ENCODE measurements around the gene CHDH.

Gene CHDH

GRCh38 chr3:53850895-53851294 is 4.7 kb upstream of the CHDH start:
- DNase-seq (ENCODE audit: low spot score) = no peak

- no peak for DNase-seq (ENCODE audit: low spot score)
These were observed 3.7 kb upstream of the CHDH start for GRCh38 chr3:53849916-53850315.

DNA sequence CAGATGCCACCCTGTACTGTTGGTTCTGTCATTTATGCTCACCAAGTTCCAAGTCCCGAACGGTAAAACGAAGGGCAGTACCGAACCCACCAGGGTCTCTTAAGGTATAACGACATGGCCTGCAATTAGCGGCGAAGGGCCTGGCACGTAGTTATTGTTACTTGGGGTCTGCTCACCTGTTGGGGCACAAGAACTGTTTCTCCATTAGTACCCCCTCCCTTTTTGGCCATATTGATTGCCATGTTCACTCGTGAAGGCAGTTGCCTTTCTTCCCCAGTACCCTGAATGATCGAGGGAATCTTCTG is 584 bp upstream of the CHDH start:
- DNase-seq (ENCODE audit: low spot score) = no peak

DNA sequence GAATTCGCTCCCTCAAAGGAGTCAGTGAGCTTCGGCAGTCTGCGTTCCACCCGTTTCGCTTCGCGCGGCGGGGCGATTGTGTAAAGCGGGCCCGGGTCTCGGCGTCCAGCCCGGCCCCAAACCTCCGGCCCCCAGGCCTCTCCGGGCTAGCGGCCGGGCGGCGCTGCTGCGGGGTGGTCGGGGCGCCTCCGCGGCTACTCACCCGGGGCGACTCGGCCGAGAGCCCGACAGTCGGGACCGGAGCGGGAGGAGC is 412 bp downstream of the CHDH start:
- no peak for DNase-seq (ENCODE audit: low spot score)

DNA sequence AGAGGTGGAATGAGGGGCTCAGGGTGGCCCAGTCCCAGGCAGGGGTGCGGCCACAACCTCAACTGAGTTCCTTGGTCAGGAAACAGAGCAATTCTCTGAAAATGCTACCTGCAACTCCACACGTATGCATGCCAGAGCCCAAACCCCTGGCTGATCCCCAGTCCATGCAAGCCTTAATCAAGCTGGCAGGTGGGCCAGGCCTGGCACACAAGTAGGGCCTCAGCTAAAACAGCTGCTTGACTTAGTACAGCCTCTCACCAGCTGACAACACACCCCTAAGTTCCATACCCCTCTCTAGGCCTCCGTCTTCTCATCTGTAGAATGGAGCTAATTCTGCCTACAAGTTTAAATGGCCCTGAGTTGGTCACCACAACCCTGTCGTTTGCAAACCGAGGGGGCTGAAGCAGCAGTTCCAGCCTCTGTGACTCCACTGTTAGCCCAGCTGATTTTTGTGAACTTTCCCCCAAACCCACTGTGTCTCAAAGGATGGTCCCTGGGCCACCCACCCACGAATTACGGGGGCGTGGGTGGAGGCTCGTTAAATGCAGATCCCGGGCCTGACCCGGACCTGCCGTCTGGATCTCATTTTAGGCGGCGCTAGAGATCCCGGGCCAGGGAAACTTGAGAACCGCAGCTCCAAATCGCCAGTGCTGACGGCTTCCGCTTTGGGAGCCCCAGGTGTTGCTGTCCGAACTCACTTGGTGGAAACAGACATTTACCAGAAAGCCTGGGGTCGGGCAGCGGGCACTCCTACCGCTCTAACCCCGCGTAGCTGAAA is 927 bp downstream of the CHDH start:
- DNase-seq (ENCODE audit: low spot score) = no peak

GRCh38 chr3:53844262-53845102 is 1.7 kb downstream of the CHDH start:
- no peak for DNase-seq (ENCODE audit: low spot score)

GRCh38 chr3:53843195-53844177 is 2.7 kb downstream of the CHDH start:
- DNase-seq (ENCODE audit: low spot score) = no peak

GRCh38 chr3:53842436-53843194 is 3.6 kb downstream of the CHDH start:
- DNase-seq (ENCODE audit: low spot score) = no peak

DNA sequence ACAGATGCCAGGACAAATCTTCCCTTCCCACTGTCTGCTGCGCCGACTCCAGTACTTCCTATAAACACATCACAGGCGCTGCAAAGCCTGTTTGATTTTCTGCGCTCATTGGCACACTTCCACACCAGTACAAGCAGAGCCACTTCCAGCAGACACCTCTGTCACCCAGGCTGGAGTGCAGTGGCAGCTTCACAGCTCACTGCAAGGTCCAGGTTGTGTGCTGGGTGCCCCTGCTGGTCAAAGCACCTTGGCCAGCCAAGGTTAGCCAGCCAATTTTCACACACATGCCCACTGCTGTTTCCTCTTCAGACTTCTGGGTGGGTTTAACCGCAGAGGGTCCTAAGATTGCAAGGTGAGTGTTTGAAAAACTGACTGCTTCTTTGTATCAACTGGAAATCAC is 4.9 kb downstream of the CHDH start:
- DNase-seq (ENCODE audit: low spot score) = no peak

DNA sequence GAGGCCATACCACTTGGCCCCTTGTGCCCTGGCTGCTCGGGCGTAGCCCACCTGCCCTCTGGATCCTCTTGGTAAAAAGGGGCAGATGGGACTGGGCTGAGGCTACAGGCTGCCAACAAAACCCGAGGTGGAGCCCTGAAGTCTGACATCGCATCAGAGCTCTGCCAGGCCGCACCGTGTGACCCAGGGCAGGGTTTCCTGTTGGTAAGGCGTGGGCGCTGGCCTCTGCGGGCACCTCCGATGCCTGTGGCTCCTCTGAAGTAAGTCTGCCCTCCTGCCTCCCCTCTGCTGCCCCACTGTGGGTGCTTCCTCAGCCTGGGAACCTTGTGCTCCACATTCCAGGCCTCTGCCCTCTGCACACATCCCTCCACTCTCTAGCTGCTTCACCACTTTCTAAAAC is 8.9 kb downstream of the CHDH start:
- no peak for DNase-seq (ENCODE audit: low spot score)

DNA sequence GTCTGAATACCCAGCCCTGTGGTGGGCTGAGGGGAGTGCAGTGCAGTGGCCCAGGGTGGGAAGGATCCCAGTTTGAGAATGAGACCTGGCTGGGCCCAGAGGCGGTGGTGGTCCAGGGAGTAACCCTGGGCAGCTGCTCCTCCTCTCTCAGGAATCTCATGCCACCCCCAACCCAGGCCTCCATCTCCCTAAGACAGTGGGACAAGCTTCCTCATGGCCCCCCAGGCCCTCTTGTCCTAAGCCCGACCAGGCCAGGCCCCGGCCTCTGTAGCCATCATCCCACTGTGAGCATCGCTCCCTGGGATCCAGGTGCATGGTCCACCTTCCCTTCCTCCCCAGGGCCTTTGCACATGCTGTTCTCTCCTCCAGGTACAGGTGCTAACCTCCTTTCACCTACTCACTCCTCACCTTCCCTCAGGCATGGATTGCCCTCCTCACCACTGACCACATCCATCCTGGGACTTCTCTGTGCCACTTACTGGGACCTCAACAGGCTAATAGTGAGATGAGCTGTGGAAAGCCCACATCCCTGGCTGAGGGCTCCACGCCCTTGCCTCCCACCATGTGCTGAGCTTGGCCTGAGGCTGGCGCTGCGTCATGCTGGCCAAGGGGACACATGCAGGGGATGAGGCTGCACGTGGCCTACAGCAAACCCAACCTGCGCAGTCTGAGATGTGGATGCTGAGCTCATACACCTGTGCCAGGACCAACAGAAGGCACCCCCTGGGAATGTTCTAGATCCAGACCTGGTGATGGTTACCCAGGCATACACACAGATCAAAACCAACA is 9.9 kb downstream of the CHDH start:
- DNase-seq (ENCODE audit: low spot score) = no peak

DNA sequence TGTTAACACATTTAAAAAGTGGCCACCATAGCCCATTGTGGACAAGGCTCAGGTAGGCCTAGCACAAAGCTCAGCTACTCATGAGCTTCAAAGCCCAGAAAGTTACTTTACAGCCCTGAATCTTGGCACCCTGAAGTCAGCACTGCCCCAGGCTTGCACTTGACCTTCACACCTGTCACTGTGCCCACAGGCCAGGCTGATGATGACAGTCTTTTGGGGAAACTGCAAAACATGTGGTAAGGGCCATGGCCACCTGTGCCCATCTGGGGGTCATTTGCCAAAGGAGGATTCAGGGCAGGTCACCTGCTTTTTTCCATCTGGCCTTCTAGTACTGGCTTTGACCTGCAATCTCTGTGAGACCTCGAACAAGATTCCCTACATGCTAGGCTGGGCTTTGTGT is 11.0 kb downstream of the CHDH start:
- no peak for DNase-seq (ENCODE audit: low spot score)

DNA sequence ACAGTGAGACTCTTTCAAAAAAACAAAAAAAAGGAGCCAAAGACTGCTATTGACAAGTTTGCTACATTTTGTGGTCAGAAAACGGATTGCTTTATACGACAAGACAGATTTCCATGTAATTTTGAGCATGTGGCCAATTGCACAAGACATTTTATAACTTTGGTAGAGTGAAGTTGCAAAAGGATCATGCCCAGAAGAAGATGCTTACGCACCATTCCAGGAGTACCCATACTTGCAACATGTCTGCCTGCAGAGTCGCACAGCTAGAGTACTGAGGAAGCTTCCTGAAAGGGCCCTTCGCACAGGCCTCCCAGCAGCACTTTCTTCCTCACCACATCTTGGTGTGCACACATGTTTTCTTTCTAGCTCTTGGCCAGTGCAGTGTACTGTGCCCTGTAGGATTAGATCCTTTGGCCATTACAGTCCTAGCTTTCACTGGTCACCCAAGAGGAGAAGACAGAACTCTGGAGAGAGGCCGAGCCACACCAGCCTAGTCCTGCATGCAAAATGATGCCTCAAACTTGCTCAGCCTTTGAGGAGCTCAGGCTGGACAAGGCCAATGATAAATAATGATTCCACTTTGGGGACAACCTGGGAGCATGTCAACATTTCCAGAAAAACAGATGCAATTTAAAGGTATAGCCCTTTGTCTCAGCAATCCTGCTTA is 11.7 kb downstream of the CHDH start:
- no peak for DNase-seq (ENCODE audit: low spot score)

DNA sequence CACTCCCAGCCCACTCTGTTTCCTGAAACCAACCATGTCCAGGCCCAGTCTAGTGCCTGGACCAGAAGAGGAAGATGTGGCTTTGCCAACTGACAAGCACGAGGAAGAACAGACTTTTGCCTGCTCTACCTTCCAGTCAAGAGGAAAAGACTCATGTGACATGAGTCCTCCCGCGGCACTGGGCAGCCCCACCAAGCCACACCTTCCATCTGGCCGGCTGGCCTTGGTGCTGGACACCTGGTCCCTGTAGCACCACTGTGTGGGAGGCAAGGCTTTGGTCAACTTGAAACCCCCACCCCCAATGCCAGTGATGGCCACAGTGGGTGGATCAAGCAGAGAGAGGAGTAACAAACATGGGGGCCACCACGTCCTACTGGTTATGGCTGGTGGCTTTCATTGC is 12.5 kb downstream of the CHDH start:
- no peak for DNase-seq (ENCODE audit: low spot score)

DNA sequence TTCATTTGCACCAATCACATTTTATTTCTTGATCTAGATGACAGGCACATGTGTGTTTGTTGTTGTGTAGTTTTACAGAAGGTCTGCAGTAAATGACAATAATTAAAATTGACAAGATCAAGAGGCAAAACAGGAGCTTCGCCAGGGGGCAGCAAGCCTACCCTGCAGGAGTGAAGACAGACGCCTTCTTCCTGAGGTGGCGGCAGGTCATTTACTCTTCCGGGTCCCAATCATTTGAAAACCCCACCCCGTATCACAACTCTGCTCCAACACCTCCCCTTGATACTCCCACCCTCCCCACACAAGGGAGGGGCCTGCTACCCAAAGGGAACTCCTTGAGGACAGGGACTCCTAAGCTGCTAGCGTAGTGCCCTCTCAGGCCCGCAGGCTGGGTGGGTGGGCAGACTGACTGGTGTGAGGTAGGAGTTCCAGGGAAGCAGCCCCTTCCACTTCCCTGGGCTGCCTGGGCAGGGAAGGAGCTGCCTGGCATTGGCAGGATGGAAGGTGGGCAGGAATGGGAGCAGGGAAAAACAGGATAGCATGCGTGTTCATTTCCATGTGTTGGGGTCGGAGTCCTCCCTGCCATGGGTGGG is 13.1 kb downstream of the CHDH start:
- no peak for DNase-seq (ENCODE audit: low spot score)

DNA sequence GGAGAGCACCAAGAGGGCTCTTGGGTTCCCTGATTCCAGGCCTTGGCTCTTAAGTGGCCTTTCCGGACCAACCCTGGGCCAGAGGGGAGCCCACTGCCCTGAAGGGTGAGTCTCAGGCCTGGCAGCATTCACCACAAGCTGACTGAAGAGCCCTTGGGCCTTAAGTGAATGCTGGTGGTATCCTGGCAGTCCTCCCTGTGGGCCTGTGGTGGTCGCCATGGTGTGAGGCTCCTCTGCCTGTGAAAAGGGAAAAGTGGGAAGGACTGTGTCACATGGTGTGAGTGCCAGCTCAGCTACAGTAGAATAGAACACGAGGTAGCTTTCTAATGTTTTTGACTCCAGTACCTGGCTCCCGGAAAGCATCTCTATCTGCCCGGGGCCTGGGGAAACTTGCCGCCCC is 15.3 kb downstream of the CHDH start:
- DNase-seq (ENCODE audit: low spot score) = no peak

DNA sequence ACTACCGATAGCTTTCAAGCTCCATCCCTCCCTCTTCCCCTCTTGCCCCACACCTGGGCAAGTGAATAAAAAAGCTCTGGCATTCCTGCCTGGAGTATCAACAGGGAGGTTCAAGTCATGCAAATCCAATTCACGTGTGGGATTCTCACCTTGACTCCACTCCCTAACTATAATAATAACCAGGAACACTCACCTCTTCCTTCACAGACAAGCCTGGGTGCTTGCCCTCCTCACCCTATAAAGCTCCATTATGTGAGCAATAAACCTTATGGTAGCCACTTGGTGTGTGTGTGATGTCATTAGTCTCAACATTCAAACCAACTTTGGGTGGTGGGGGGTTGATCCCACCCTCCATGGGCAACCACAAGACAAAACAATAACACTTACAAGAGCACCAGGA is 16.6 kb downstream of the CHDH start:
- DNase-seq (ENCODE audit: low spot score) = no peak

DNA sequence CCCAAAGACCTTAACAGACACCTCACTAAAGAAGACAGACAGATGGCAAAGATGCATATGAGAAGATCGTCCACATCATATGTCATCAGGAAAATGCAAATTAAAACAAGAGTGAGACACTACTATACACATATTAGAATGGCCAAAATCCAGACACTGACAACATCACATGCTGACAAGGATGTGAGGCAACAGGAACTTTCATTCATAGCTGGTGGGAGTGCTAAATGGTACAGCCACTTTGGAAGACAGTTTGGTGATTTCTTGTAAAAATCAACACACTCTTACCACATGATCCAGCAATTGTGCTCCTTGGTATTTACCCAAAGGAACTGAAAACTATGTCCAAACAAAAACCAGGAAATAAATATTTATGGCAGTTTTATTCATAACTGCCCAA is 17.6 kb downstream of the CHDH start:
- DNase-seq (ENCODE audit: low spot score) = no peak

DNA sequence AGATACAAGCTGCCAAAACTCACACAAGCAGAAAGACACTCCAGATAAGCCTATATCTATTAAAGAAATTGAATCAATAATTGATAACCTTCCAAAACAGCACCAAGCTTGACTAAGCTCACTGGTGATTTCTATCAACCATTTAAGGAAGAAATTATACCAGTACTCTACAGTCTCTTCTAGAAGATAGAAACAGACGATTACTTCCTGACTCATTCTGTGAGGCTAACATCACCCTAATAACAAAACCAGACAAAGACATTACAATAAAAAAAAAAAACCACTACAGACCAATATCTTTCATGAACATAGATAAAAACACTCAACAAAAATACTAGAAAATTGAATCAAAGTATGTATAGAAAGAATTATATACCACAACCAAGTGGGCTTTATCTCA is 20.2 kb downstream of the CHDH start:
- no peak for DNase-seq (ENCODE audit: low spot score)

GRCh38 chr3:53824795-53825194 is 21.4 kb downstream of the CHDH start:
- DNase-seq (ENCODE audit: low spot score) = no peak
